Spleen (tissue), 11 donors: Measurements from ENCODE around the gene MAMDC2. TPM values are rescaled to one million over a fixed set of nuclear protein-coding genes. Genes with fewer than 3 reads are reported as not detected.

Experiments
- DNase-seq: peaks from one replicate; pipeline ENCODE4 v3.0.0-alpha.2; 2020
- H3K27ac ChIP-seq, 8 donors: fragments of 200-600 bp; sonication (generic) in 7 of 8; 1 replicate in 4 of 8; 2 replicates in 4 of 8; pipeline versions ENCODE4 v1.5.0 to v1.8.0; 2016 to 2021; ENCODE audit warnings: inconsistent platforms in 4 of 8, mild to moderate bottlenecking in 4 of 8, moderate library complexity in 1 of 8
- H3K27me3 ChIP-seq, 7 donors: fragments of 200-600 bp; sonication (generic) in 6 of 7; replicated peaks in 1 of 7; 1 replicate in 4 of 7; 2 replicates in 3 of 7; pipeline versions ENCODE4 v1.5.0 to v1.8.0; 2016 to 2021; ENCODE audit warnings: inconsistent platforms in 3 of 7, mild to moderate bottlenecking in 1 of 7
- H3K36me3 ChIP-seq, 6 donors: fragments of 200-600 bp; sonication (generic) in 5 of 6; 1 replicate in 4 of 6; 2 replicates in 2 of 6; pipeline versions ENCODE4 v1.5.0 to v1.8.0; 2016 to 2021; ENCODE audit warnings: inconsistent platforms in 2 of 6
- H3K4me1 ChIP-seq, 6 donors: fragments of 200-600 bp; sonication (generic) in 5 of 6; 1 replicate in 3 of 6; 2 replicates in 3 of 6; pipeline versions ENCODE4 v1.5.0 to v1.8.0; 2016 to 2021; ENCODE audit warnings: inconsistent platforms in 3 of 6
- H3K4me3 ChIP-seq, 8 donors: fragments of 200-600 bp; sonication (generic) in 7 of 8; 1 replicate in 4 of 8; 2 replicates in 4 of 8; pipeline versions ENCODE4 v1.5.0 to v1.8.0; 2016 to 2021; ENCODE audit warnings: inconsistent platforms in 4 of 8, mild to moderate bottlenecking in 4 of 8, moderate library complexity in 2 of 8
- H3K9me3 ChIP-seq, 8 donors: fragments of 200-600 bp; sonication (generic) in 7 of 8; 1 replicate in 4 of 8; 2 replicates in 4 of 8; pipeline versions ENCODE4 v1.5.0 to v1.8.0; 2016 to 2021; ENCODE audit warnings: inconsistent platforms in 4 of 8
- POLR2A ChIP-seq, 3 donors: fragments of 450-650 bp; IDR thresholded peaks; one replicate each; pipeline ENCODE4 v1.5.1; 2017; ENCODE audit warnings: antibody characterized with exemption in 3 of 3, mild to moderate bottlenecking in 1 of 3
- POLR2AphosphoS5 ChIP-seq, 3 donors: sonication (generic); formaldehyde crosslinking; IDR thresholded peaks; one replicate each; pipeline ENCODE4 v1.5.1; 2017; ENCODE audit warnings: antibody characterized with exemption in 3 of 3
- WGBS, 5 donors: extraction: QIAGEN DNeasy Blood & Tissue Kit in 3 of 5; methylation state at CpG; one replicate each; pipeline versions ENCODE4 v1.1.5 to v1.1.7; 2013 to 2018; 5-methylcytosine and 5-hydroxymethylcytosine counted together
- intact Hi-C: fragments of 100-400 bp; cut with DNase I; formaldehyde crosslinking; loops from one replicate; pipeline ENCODE4 v1.15.0; 2023; ENCODE audit warnings: low total_unique reads
- polyA plus RNA-seq, 3 donors: library from polyadenylated mRNA; stranded (reverse); fragments of 200-250 nt; gene quantifications; one replicate each; pipeline ENCODE4 v1.2.1, GENCODE V29; 2013
- total RNA-seq, 7 donors: library from RNA; depleted of rRNA in 3 of 7; stranded (reverse); fragments of >200 nt in 3 of 7; fragmentation: NEBNext Ultra II Directional in 4 of 7; extraction: Animal tissue kit (Norgen Biotek cat#: 25700) in 4 of 7; gene quantifications; one replicate each; pipeline versions ENCODE4 v1.1.0 to v1.2.1, GENCODE V29; 2016 to 2021
- TF ChIP-seq, protein P1 (sequence below), 11 experiments: fragments of 200-600 bp in 7 of 11; fragments of 450-650 bp in 4 of 11; sonication (generic) in 4 of 11; IDR thresholded peaks in 8 of 11; conservative IDR thresholded peaks in 3 of 11; 1 replicate in 7 of 11; 2 replicates in 4 of 11; pipeline versions ENCODE4 v1.4.0 to v1.8.0; 2016 to 2021; ENCODE audit warnings: antibody characterized with exemption in 11 of 11, inconsistent platforms in 4 of 11, mild to moderate bottlenecking in 1 of 11
- donor health status: healthy with polysubstance abuse.
- donor health status: DM: no; HTN: no; CAD: no; lungs with moderate emphysema.
- donor health status: DM: no; HTN: no; CAD: no.
- donor health status: Bipolar disorder and iron deficiency.
- donor health status: healthy.
- donor health status: DM: no; HTN: no; CAD: no.
- donor health status: DM: yes; HTN: yes; CAD: no.

MAMDC2 gene
- total and polyA plus RNA-seq, 10 donors = 1.5 to 65.5 (median 14.5) TPM

DNA sequence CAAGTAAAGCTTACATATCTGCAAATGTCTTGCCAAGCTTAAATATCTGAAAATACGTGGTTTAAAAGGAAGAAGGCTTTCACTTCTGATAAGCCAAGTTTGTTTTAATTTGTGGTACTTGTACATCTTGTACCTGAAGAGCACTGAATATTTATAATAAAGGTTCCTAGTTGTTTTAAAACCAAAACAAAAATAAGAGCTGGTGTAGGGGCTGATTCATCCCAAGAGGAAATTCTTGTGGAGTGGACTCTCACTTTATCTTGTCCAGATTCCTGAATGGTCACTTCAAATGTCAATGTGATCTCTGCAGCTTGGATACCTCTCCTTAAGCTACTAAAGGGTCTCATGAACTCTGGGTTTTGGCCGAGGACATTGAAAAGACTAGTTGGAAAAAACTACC is 29.5 kb downstream of the MAMDC2 start:
- no peak overlapping the region for H3K27ac ChIP-seq
- WGBS, 5 donors = 31 to 67% (median 57%) methylated on average over 2 of the region's 2 CpGs
- H3K36me3 ChIP-seq = no peaks in the 10 kb centered on the region
- H3K27me3 ChIP-seq = no peaks in the 10 kb centered on the region
- H3K4me1 ChIP-seq = no peaks in the 10 kb centered on the region
- intact Hi-C loops = no loop called here
- DNase-seq = no peak
- TF ChIP-seq POLR2A (IDR thresholded peaks at IDR 0.05) = no peak
- TF ChIP-seq, protein P1, sequence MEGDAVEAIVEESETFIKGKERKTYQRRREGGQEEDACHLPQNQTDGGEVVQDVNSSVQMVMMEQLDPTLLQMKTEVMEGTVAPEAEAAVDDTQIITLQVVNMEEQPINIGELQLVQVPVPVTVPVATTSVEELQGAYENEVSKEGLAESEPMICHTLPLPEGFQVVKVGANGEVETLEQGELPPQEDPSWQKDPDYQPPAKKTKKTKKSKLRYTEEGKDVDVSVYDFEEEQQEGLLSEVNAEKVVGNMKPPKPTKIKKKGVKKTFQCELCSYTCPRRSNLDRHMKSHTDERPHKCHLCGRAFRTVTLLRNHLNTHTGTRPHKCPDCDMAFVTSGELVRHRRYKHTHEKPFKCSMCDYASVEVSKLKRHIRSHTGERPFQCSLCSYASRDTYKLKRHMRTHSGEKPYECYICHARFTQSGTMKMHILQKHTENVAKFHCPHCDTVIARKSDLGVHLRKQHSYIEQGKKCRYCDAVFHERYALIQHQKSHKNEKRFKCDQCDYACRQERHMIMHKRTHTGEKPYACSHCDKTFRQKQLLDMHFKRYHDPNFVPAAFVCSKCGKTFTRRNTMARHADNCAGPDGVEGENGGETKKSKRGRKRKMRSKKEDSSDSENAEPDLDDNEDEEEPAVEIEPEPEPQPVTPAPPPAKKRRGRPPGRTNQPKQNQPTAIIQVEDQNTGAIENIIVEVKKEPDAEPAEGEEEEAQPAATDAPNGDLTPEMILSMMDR (IDR thresholded peaks at IDR 0.05 in 8 of 11, conservative IDR thresholded peaks at IDR 0.05 in 3 of 11) = no peak
- no peak for TF ChIP-seq POLR2AphosphoS5 (IDR thresholded peaks at IDR 0.05)
- no peak overlapping the region for H3K4me3 ChIP-seq
- H3K9me3 ChIP-seq = no peaks in the 10 kb centered on the region

DNA sequence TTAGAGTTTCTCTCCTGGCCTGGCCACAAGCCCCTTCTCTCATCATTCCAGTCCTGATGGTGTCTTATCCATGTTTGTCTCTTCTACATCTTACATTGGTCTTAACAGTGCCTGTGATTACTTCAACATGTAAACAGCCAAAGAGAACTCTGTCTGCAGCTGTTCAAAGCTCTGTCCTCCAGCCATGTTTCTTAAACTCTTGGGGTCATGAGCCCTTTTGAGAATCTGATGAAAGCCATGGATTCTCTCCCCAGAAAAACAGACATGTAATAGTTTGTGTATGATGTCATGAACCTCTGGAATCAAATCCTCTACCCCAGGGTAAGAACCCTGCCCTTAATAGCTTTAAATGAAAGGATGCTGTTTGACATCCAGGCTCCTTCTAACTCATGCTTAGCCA is 30.1 kb downstream of the MAMDC2 start:
- intact Hi-C loops = no loop called here
- H3K4me3 ChIP-seq = no peak overlapping the region
- no peak for DNase-seq
- H3K4me1 ChIP-seq = no peaks in the 10 kb centered on the region
- H3K27me3 ChIP-seq = no peaks in the 10 kb centered on the region
- H3K36me3 ChIP-seq = no peaks in the 10 kb centered on the region
- H3K9me3 ChIP-seq = no peaks in the 10 kb centered on the region
- no peak overlapping the region for H3K27ac ChIP-seq
- TF ChIP-seq POLR2A (IDR thresholded peaks at IDR 0.05) = no peak
- TF ChIP-seq POLR2AphosphoS5 (IDR thresholded peaks at IDR 0.05) = no peak
- TF ChIP-seq, protein P1 (IDR thresholded peaks at IDR 0.05 in 8 of 11, conservative IDR thresholded peaks at IDR 0.05 in 3 of 11) = no peak

DNA sequence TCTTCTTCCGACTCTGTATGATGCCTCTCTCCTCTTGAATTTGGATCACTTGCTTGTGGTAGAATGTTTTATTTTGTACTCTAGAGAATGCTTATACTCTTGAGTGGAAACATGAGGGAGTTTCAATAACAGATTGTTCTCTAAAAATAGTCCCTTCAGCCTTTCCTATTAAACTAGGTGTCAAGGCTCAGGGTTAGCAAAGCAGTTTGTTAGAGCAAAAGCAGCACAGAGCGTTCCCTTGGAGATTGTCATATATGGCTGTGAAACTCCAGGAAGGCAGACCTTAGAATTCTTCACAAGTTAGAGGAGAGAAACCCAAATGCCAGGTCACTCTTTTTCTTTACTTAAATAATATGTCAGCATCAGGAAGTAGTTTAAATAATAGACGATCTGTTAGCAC is 33.0 kb downstream of the MAMDC2 start:
- Histone ChIP-seq H3K9me3 (no peaks in the 10 kb centered on the region), H3K36me3 (no peaks in the 10 kb centered on the region), H3K27me3 (no peaks in the 10 kb centered on the region), H3K4me1 (peaks cover 0 to 17% (median 2%) of the 10 kb centered on the region in 6 donors), H3K4me3 (no peak overlapping the region), H3K27ac (peak overlapping the region in 3 of 8 donors; percentile 10 to 55 (median 32))
- intact Hi-C loops = no loop called here
- no peak for DNase-seq
- WGBS, 5 donors = 59 to 76% (median 64%) methylated on average over 3 of the region's 3 CpGs
- TF ChIP-seq POLR2A (IDR thresholded peaks at IDR 0.05) (no peak), POLR2AphosphoS5 (IDR thresholded peaks at IDR 0.05) (no peak)
- TF ChIP-seq, protein P1 (IDR thresholded peaks at IDR 0.05 in 8 of 11, conservative IDR thresholded peaks at IDR 0.05 in 3 of 11) = no peak

DNA sequence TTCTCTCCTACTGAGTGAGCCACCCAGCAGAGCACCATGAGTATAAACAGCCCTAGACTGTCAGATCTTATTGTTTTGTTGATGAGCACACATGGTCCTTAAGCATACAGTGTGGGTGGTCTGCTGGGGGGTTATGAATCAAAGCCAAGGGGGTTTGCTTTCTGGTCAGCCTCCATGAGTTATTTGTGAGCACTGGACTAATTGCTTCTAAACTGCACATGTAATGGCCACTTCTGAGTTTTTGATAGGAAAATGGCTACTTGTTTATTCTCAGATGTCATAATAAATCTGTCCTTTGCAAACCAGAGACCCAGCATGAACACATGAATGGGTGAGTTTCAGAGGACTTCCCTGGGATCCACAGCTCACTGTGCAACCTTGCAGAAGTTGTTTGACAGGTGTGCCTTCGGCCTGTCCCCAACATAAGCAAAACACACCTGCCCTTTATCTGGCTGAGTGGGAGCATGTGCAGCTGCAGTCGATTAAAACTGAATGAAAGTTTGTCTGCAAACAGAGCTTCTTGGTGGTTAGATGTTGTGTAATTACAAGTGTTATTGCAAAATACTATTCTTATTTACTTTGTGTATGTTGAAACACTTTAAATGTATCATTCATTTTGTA is 35.9 kb downstream of the MAMDC2 start:
- no peak for DNase-seq
- TF ChIP-seq POLR2AphosphoS5 (IDR thresholded peaks at IDR 0.05) (no peak), POLR2A (IDR thresholded peaks at IDR 0.05) (no peak)
- TF ChIP-seq, protein P1 (IDR thresholded peaks at IDR 0.05 in 8 of 11, conservative IDR thresholded peaks at IDR 0.05 in 3 of 11) = no peak
- Histone ChIP-seq H3K36me3 (no peaks in the 10 kb centered on the region), H3K4me1 (peaks cover 0 to 17% (median 2%) of the 10 kb centered on the region in 6 donors), H3K9me3 (no peaks in the 10 kb centered on the region), H3K27me3 (no peaks in the 10 kb centered on the region), H3K27ac (no peak overlapping the region), H3K4me3 (no peak overlapping the region)
- WGBS, 5 donors = 39 to 69% (median 51%) methylated on average over 2 of the region's 2 CpGs
- intact Hi-C loops = no loop called here
